GM19035 (cell line): ENCODE data around the gene TGIF2LX.
"Not testable (repeated sequence)": the region's sequence is repeated elsewhere in the genome, so short reads cannot be mapped to it uniquely, and the experiment has no call there.

ENCODE experiments used
- ATAC-seq: cut with Tn5 transposase; IDR thresholded peaks from one replicate; pipeline ENCODE4 v1.9.1; 2021; ENCODE audit not compliant: unreplicated experiment

The TGIF2LX gene

GRCh38 chrX:89921665-89922064 is at the start of gene TGIF2LX:
TGIF2LX (plus strand) TSS chrX:89921908; CDS start chrX:89922086, 178 bp downstream.
- not testable (repeated sequence) for ATAC-seq

- ATAC-seq, result not testable (repeated sequence)
Observed at GRCh38 chrX:89922338-89922934, 728 bp downstream of the TGIF2LX start.

GRCh38 chrX:89943077-89943476 is 21.4 kb downstream of the TGIF2LX start:
- ATAC-seq, result not testable (repeated sequence)

- not testable (repeated sequence) for ATAC-seq
Observed at GRCh38 chrX:89965588-89965987, 43.9 kb downstream of the TGIF2LX start.
